ENCODE measurements around the gene KRTAP10-11. TPM values are rescaled to one million over a fixed set of nuclear protein-coding genes. Genes with fewer than 3 reads are reported as not detected.

KRTAP10-11 gene
- total and polyA plus RNA-seq, 2 experiments from 2014 or later, result not detected

DNA sequence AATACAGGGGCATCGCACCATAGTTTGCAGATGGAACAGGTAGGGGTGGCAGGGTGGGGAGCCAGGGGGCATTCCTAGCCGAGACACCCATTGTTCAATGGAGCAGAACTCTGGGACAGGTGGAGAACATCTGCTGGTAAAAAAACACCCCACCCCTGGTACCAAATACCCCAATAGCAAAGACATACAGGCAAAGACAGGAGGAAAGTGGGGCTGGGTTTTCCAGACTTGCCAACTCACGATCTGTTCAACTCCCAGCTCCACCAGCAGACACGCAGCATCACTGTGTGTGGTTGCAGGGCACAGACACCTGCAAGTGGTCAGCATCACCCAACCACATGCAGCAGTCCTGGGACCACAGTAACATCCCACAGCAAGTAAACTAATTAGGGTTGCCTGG is 34.7 kb upstream of the KRTAP10-11 start (continued):
- TF ChIP-seq NANOG (IDR thresholded peaks at IDR 0.05; ENCODE audit: borderline replicate concordance), result no peak
- no peak for TF ChIP-seq CREB1 (CRISPR knock-in tag; IDR thresholded peaks at IDR 0.05; ENCODE audit: low read depth)
- no peak for TF ChIP-seq STAT1 (IDR thresholded peaks at IDR 0.05; ENCODE audit: unreplicated experiment)
- no peak for TF ChIP-seq ZNF114 (CRISPR knock-in tag; IDR thresholded peaks at IDR 0.05)

DNA sequence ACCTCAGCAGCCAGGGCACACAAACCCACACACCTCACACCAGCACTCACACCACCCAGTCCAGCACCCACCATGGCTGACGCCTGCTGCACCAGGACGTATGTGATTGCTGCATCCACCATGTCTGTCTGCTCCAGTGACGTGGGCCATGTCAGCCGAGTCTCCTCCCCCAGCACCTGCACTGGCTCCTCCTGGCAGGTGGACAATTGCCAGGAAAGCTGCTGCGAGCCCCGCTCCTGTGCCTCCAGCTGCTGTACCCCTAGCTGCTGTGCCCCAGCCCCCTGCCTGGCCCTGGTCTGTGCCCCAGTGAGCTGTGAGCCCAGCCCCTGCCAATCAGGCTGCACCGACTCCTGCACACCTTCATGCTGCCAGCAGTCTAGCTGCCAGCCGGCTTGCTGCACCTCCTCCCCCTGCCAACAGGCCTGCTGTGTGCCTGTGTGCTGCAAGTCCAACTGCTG is 34.2 kb upstream of the KRTAP10-11 start, which contains the start of gene KRTAP10-8:
KRTAP10-8 (plus strand) TSS at position 51 of the 458 bp plus-strand sequence; CDS start at position 73, 22 bp downstream.
- DNase-seq (ENCODE audit: low spot score), result no peak
- TF ChIP-seq ZNF331 (CRISPR knock-in tag; IDR thresholded peaks at IDR 0.05; ENCODE audit: low read depth), result no peak

DNA sequence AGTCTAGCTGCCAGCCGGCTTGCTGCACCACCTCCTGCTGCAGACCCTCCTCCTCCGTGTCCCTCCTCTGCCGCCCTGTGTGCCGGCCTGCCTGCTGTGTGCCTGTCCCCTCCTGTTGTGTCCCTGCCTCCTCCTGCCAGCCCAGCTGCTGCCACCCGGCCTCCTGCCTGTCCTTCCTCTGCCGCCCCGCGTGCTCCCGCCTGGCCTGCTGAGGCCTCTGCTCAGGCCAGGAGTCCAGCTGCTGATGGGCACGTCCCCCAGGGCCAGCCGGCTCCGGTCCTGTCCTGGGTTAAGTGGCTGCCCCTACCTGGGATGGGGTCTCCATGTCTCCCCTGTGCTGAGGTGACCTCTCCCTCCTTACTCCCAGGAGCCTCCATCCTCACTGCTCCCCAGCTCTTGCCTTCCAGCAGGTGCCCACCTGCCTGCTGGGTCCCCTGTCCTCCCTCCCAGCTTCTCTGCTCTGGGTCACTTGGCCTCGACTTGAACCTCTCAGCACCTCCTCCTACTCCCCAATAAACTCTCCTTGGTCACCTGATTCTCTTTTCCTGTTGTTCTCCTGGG is 33.5 kb upstream of the KRTAP10-11 start:
- no peak for ATAC-seq
- H4K20me1 ChIP-seq (replicated peaks; ENCODE audit: insufficient read depth), result no peaks in the 10 kb centered on the region
- H2AFZ ChIP-seq, result no peak overlapping the region
- no peak overlapping the region for H3K4me2 ChIP-seq
- no peak for DNase-seq (ENCODE audit: low spot score)
- peaks cover 14% of the 10 kb centered on the region for H3K4me1 Mint-ChIP-seq
- H3K27ac Mint-ChIP-seq, result no peak overlapping the region
- H3K9me3 Mint-ChIP-seq, result peaks cover 43% of the 10 kb centered on the region
- no peak overlapping the region for H3K4me3 ChIP-seq
- 0 out of 2 replicates have a peak, but pooled peaks cover 4% of the 10 kb centered on the region for H3K36me3 ChIP-seq (ENCODE audit: insufficient read depth)
- H3K4me1 ChIP-seq (ENCODE audit: insufficient read depth), result no peaks in the 10 kb centered on the region
- H3K36me3 Mint-ChIP-seq (ENCODE audit: low read depth), result peaks cover 19% of the 10 kb centered on the region
- H3K79me2 ChIP-seq (replicated peaks; ENCODE audit: insufficient read depth), result no peaks in the 10 kb centered on the region
- H3K27me3 ChIP-seq (ENCODE audit: insufficient read depth), result no peaks in the 10 kb centered on the region
- H3K27ac ChIP-seq (ENCODE audit: low read depth), result no peak overlapping the region
- no peaks in the 10 kb centered on the region for H3F3A ChIP-seq (replicated peaks; ENCODE audit: low read depth)
- H3K27me3 Mint-ChIP-seq (ENCODE audit: insufficient read depth, low read depth, poor library complexity), result peaks cover 8% of the 10 kb centered on the region
- no peaks in the 10 kb centered on the region for H3K9me2 ChIP-seq (ENCODE audit: insufficient read depth)
- no peak overlapping the region for H3K4me3 Mint-ChIP-seq
- TF ChIP-seq POLR2AphosphoS5 (IDR thresholded peaks at IDR 0.05; ENCODE audit: low read depth) (no peak), EZH2phosphoT487 (IDR thresholded peaks at IDR 0.05; ENCODE audit: unreplicated experiment) (no peak), ZNF114 (CRISPR knock-in tag; IDR thresholded peaks at IDR 0.05) (no peak), ZNF331 (CRISPR knock-in tag; IDR thresholded peaks at IDR 0.05; ENCODE audit: low read depth) (no peak)
- TF ChIP-seq, protein P1, sequence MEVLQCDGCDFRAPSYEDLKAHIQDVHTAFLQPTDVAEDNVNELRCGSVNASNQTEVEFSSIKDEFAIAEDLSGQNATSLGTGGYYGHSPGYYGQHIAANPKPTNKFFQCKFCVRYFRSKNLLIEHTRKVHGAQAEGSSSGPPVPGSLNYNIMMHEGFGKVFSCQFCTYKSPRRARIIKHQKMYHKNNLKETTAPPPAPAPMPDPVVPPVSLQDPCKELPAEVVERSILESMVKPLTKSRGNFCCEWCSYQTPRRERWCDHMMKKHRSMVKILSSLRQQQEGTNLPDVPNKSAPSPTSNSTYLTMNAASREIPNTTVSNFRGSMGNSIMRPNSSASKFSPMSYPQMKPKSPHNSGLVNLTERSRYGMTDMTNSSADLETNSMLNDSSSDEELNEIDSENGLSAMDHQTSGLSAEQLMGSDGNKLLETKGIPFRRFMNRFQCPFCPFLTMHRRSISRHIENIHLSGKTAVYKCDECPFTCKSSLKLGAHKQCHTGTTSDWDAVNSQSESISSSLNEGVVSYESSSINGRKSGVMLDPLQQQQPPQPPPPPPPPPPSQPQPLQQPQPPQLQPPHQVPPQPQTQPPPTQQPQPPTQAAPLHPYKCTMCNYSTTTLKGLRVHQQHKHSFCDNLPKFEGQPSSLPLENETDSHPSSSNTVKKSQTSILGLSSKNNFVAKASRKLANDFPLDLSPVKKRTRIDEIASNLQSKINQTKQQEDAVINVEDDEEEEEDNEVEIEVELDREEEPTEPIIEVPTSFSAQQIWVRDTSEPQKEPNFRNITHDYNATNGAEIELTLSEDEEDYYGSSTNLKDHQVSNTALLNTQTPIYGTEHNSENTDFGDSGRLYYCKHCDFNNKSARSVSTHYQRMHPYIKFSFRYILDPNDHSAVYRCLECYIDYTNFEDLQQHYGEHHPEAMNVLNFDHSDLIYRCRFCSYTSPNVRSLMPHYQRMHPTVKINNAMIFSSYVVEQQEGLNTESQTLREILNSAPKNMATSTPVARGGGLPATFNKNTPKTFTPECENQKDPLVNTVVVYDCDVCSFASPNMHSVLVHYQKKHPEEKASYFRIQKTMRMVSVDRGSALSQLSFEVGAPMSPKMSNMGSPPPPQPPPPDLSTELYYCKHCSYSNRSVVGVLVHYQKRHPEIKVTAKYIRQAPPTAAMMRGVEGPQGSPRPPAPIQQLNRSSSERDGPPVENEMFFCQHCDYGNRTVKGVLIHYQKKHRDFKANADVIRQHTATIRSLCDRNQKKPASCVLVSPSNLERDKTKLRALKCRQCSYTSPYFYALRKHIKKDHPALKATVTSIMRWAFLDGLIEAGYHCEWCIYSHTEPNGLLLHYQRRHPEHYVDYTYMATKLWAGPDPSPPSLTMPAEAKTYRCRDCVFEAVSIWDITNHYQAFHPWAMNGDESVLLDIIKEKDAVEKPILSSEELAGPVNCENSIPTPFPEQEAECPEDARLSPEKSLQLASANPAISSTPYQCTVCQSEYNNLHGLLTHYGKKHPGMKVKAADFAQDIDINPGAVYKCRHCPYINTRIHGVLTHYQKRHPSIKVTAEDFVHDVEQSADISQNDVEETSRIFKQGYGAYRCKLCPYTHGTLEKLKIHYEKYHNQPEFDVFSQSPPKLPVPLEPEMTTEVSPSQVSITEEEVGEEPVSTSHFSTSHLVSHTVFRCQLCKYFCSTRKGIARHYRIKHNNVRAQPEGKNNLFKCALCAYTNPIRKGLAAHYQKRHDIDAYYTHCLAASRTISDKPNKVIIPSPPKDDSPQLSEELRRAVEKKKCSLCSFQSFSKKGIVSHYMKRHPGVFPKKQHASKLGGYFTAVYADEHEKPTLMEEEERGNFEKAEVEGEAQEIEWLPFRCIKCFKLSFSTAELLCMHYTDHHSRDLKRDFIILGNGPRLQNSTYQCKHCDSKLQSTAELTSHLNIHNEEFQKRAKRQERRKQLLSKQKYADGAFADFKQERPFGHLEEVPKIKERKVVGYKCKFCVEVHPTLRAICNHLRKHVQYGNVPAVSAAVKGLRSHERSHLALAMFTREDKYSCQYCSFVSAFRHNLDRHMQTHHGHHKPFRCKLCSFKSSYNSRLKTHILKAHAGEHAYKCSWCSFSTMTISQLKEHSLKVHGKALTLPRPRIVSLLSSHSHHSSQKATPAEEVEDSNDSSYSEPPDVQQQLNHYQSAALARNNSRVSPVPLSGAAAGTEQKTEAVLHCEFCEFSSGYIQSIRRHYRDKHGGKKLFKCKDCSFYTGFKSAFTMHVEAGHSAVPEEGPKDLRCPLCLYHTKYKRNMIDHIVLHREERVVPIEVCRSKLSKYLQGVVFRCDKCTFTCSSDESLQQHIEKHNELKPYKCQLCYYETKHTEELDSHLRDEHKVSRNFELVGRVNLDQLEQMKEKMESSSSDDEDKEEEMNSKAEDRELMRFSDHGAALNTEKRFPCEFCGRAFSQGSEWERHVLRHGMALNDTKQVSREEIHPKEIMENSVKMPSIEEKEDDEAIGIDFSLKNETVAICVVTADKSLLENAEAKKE (CRISPR knock-in tag; IDR thresholded peaks at IDR 0.05), result no peak
- TF ChIP-seq, protein P2, sequence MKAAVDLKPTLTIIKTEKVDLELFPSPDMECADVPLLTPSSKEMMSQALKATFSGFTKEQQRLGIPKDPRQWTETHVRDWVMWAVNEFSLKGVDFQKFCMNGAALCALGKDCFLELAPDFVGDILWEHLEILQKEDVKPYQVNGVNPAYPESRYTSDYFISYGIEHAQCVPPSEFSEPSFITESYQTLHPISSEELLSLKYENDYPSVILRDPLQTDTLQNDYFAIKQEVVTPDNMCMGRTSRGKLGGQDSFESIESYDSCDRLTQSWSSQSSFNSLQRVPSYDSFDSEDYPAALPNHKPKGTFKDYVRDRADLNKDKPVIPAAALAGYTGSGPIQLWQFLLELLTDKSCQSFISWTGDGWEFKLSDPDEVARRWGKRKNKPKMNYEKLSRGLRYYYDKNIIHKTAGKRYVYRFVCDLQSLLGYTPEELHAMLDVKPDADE (IDR thresholded peaks at IDR 0.05), result no peak

More for the DNA sequence above, 34.2 kb upstream of the KRTAP10-11 start, which contains the start of gene KRTAP10-8:
- Mint-ChIP-seq H3K36me3 (ENCODE audit: low read depth) (peaks cover 19% of the 10 kb centered on the region), H3K27ac (no peak within 1 kb of the TSS), H3K27me3 (ENCODE audit: insufficient read depth, low read depth, poor library complexity) (peaks cover 8% of the 10 kb centered on the region), H3K4me3 (no peak within 1 kb of the TSS), H3K9me3 (peaks cover 43% of the 10 kb centered on the region), H3K4me1 (peaks cover 11% of the 10 kb centered on the region)
- no peaks in the 10 kb centered on the region for H3K9me2 ChIP-seq (ENCODE audit: insufficient read depth)
- H3K79me2 ChIP-seq (replicated peaks; ENCODE audit: insufficient read depth), result no peaks in the 10 kb centered on the region
- no peaks in the 10 kb centered on the region for H4K20me1 ChIP-seq (replicated peaks; ENCODE audit: insufficient read depth)
- H2AFZ ChIP-seq, result no peak within 1 kb of the TSS
- 0 out of 2 replicates have a peak, but pooled peaks cover 4% of the 10 kb centered on the region for H3K36me3 ChIP-seq (ENCODE audit: insufficient read depth)
- H3K27me3 ChIP-seq (ENCODE audit: insufficient read depth), result no peaks in the 10 kb centered on the region
- no peak within 1 kb of the TSS for H3K4me2 ChIP-seq
- no peak within 1 kb of the TSS for H3K4me3 ChIP-seq
- no peaks in the 10 kb centered on the region for H3K4me1 ChIP-seq (ENCODE audit: insufficient read depth)
- ATAC-seq, result no peak
- no peaks in the 10 kb centered on the region for H3F3A ChIP-seq (replicated peaks; ENCODE audit: low read depth)
- H3K27ac ChIP-seq (ENCODE audit: low read depth), result no peak within 1 kb of the TSS

All from GM23338 (cell line).